GM13976 (cell line): Measurements from ENCODE around the gene CACNB3.

Experiments
- DNase-seq: peaks from one replicate; pipeline ENCODE4 v3.0.0; 2012; ENCODE audit warnings: low spot score
- CTCF ChIP-seq: IDR thresholded peaks from 2 replicates; pipeline ENCODE4 v1.5.1; 2012; ENCODE audit warnings: borderline replicate concordance, mild to moderate bottlenecking; ENCODE audit not compliant: insufficient read depth; ENCODE audit errors: extremely low read depth, missing control alignments, control extremely low read depth
- in situ Hi-C: fragments of 300-500 bp; cut with MboI; formaldehyde crosslinking; loops from one replicate; pipeline ENCODE4 v1.12.0; 2022; ENCODE audit warnings: low sequenced_read_pairs, mixed read lengths, inconsistent platforms; ENCODE audit not compliant: unreplicated experiment

Gene CACNB3

DNA sequence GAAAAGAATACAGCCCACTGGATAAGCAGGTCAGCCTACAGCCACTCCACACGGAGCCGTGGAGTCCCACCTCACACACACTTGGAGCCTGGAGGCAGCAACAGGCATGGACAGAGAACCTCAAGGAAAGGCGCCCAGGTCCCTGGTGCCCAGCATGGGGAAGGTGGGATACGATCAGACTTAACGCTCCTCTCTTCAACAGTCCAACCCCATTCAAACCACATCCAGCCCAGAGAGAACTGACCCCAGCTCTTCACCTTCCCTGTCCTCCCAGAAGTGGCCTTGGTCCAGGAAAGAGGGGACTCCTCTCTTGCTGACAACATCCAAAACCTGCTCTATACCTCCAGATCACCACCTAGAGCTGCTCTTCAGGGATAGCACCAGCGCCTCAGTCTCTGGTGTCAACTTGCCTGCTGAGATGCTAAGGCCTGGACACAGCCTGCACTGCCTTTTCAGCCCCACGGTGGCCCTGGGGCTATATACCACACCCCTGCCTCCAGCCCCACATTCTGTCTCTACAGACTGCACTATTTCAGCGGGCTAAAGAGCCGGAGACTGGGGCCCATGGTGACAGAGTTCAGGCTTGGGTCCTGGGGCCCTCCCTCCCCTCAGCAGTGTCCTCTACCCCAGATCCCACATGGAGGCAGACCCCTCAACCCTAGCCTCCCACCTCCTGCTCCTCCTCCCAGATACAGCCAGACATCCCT is 36.4 kb upstream of the CACNB3 start:
- in situ Hi-C loops = no loop called here
- DNase-seq = no peak
- TF ChIP-seq CTCF = no peak

GRCh38 chr12:48782457-48783395 is 35.6 kb upstream of the CACNB3 start:
- DNase-seq = no peak
- in situ Hi-C loops = no loop called here
- TF ChIP-seq CTCF = no peak

DNA sequence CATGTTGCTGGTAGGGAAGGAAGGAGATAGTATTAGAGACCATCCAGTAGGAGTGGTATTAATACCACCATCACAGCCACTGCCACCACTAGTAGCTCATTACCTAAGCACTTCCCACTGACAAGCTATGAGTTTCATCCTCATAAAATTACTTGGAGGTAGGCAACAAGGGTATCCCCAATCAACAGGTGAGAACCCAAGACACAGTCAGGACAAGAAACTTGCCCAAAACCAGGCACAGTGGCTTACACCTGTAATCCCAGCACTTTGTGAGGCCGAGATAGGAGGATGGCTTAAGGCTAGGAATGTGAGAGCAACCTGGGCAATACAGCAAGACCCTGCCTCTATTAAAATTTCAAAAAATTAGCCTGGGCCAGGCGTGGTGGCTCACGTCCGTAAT is 34.9 kb upstream of the CACNB3 start:
- in situ Hi-C loops = no loop called here
- no peak for DNase-seq
- TF ChIP-seq CTCF = no peak

DNA sequence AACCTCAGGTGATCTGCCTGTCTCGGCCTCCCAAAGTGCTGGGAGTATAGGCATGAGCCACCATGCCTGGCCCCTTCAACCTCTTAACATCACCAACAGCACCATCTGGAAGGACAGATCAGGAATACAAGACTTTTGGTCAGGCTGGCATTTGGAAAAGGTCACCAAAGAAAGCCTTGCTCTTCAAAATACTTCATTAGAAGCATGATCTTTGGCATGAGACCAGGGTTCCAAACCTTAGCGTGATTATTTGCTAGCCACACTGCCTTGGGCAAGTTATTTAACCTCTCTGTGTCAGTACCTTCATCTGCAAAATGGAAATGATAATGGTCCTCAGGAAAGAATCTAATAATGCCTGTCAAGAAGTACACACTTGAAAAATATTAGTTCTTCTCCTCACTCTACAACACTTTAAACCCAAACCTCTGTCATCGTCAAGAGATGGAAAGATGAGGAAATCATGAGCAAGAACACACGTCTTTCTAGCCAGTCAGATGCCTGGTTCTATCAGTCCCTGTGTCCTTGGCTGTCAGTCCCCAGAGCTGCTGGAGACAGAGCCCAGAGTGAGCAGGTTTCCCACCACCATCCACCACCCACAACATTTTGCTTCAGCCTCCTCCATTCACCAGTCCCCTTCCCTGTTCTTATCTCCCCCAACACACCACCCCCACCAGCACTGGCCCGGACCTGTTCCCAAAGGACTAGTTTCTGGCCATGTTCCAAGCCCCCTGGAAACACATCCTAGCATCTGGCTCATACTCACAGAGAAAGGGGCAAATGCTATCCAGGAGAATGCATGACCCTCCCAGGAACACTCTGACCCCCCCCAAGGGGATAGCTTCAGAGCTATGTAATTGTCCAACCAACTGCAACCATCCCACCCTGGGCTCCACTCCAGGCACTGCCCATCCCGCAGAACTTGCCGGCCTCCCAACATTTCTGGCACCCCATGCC is 31.4 kb upstream of the CACNB3 start:
- no peak for TF ChIP-seq CTCF
- in situ Hi-C loops = no loop called here
- DNase-seq = no peak

GRCh38 chr12:48787791-48788523 is 30.3 kb upstream of the CACNB3 start:
- no peak for TF ChIP-seq CTCF
- in situ Hi-C loops = no loop called here

More at GRCh38 chr12:48787791-48788523, 30.3 kb upstream of the CACNB3 start:
- DNase-seq = no peak
